Loucy (cell line): Measurements from ENCODE around the gene C7.

Experiments used
- H2AFZ ChIP-seq: fragments of 200-600 bp; sonication (generic); 2 replicates; pipeline ENCODE4 v1.6.0; 2016; ENCODE audit warnings: antibody characterized with exemption, mild to moderate bottlenecking, low read length, moderate library complexity
- H3F3A ChIP-seq: fragments of 200-600 bp; 2 replicates; pipeline ENCODE4 v1.6.0; 2016; ENCODE audit warnings: antibody characterized with exemption, low read depth, mild to moderate bottlenecking
- H3K27me3 ChIP-seq: fragments of 200-600 bp; sonication (generic); 2 replicates; pipeline ENCODE4 v1.6.1; 2014; ENCODE audit warnings: low read length, mild to moderate bottlenecking; ENCODE audit not compliant: insufficient read depth, poor library complexity, severe bottlenecking
- H3K36me3 ChIP-seq: fragments of 200-600 bp; sonication (generic); 2 replicates; pipeline ENCODE4 v1.6.1; 2016; ENCODE audit warnings: low read length; ENCODE audit not compliant: insufficient read depth
- H3K4me1 ChIP-seq: fragments of 200-600 bp; sonication (generic); 2 replicates; pipeline ENCODE4 v1.5.1; 2014; ENCODE audit warnings: low read length, mild to moderate bottlenecking; ENCODE audit not compliant: insufficient read depth, poor library complexity, severe bottlenecking
- H3K4me2 ChIP-seq: fragments of 200-600 bp; sonication (generic); 2 replicates; pipeline ENCODE4 v1.6.0; 2014; ENCODE audit warnings: antibody characterized with exemption, low read length, low read depth, mild to moderate bottlenecking; ENCODE audit not compliant: poor library complexity, severe bottlenecking
- H3K4me3 ChIP-seq: fragments of 200-600 bp; sonication (generic); 2 replicates; pipeline ENCODE4 v1.5.1; 2014; ENCODE audit warnings: low read length, mild to moderate bottlenecking, mixed read lengths; ENCODE audit not compliant: poor library complexity, severe bottlenecking
- H3K79me2 ChIP-seq: fragments of 200-600 bp; sonication (generic); 2 replicates; pipeline ENCODE4 v1.6.1; 2014; ENCODE audit warnings: low read length; ENCODE audit not compliant: insufficient read depth
- H3K9ac ChIP-seq: fragments of 200-600 bp; sonication (generic); 2 replicates; pipeline ENCODE4 v1.6.0; 2014; ENCODE audit warnings: mild to moderate bottlenecking, low read depth, low read length, moderate library complexity; ENCODE audit not compliant: poor library complexity, severe bottlenecking
- H3K9me2 ChIP-seq: fragments of 200-600 bp; sonication (generic); replicated peaks from 2 replicates; pipeline ENCODE4 v1.6.1; 2016; ENCODE audit warnings: low read depth, low read length, mixed read lengths
- H3K9me3 ChIP-seq: fragments of 200-600 bp; sonication (generic); 2 replicates; pipeline ENCODE4 v1.6.1; 2014; ENCODE audit warnings: mild to moderate bottlenecking, antibody characterized with exemption, low read length, low read depth; ENCODE audit not compliant: insufficient read depth
- H4K20me1 ChIP-seq: fragments of 200-600 bp; sonication (generic); 2 replicates; pipeline ENCODE4 v1.6.0; 2014; ENCODE audit warnings: antibody characterized with exemption, low read length, mild to moderate bottlenecking; ENCODE audit not compliant: insufficient read depth, poor library complexity, severe bottlenecking
- EZH2phosphoT487 ChIP-seq: fragments of 200-600 bp; IDR thresholded peaks from 2 replicates; pipeline ENCODE4 v1.6.1; 2018; ENCODE audit warnings: antibody characterized with exemption, mild to moderate bottlenecking, moderate library complexity, borderline replicate concordance
- TF ChIP-seq, protein P1 (sequence below): fragments of 200-600 bp; sonication (generic); conservative IDR thresholded peaks from 2 replicates; pipeline ENCODE4 v1.5.1; 2014; ENCODE audit warnings: mild to moderate bottlenecking, antibody characterized with exemption, low read length

The C7 gene

GRCh38 chr5:40988746-40989510, 79.6 kb downstream of the C7 start:
- H3K79me2 ChIP-seq: no peaks in the 10 kb centered on the region
- H3K4me1 ChIP-seq: no peaks in the 10 kb centered on the region
- H2AFZ ChIP-seq: no peak overlapping the region
- no peaks in the 10 kb centered on the region for H3K27me3 ChIP-seq
- no peaks in the 10 kb centered on the region for H3K36me3 ChIP-seq
- no peak overlapping the region for H3K9ac ChIP-seq
- no peaks in the 10 kb centered on the region for H3F3A ChIP-seq
- no peaks in the 10 kb centered on the region for H3K9me2 ChIP-seq
- no peak overlapping the region for H3K4me3 ChIP-seq
- H3K4me2 ChIP-seq: no peak overlapping the region
- H3K9me3 ChIP-seq: no peaks in the 10 kb centered on the region
- no peaks in the 10 kb centered on the region for H4K20me1 ChIP-seq
- no peak for TF ChIP-seq EZH2phosphoT487
- TF ChIP-seq, protein P1, sequence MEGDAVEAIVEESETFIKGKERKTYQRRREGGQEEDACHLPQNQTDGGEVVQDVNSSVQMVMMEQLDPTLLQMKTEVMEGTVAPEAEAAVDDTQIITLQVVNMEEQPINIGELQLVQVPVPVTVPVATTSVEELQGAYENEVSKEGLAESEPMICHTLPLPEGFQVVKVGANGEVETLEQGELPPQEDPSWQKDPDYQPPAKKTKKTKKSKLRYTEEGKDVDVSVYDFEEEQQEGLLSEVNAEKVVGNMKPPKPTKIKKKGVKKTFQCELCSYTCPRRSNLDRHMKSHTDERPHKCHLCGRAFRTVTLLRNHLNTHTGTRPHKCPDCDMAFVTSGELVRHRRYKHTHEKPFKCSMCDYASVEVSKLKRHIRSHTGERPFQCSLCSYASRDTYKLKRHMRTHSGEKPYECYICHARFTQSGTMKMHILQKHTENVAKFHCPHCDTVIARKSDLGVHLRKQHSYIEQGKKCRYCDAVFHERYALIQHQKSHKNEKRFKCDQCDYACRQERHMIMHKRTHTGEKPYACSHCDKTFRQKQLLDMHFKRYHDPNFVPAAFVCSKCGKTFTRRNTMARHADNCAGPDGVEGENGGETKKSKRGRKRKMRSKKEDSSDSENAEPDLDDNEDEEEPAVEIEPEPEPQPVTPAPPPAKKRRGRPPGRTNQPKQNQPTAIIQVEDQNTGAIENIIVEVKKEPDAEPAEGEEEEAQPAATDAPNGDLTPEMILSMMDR: no peak

- Histone ChIP-seq H3K9me3 (no peaks in the 10 kb centered on the region), H3K79me2 (no peaks in the 10 kb centered on the region), H3K27me3 (no peaks in the 10 kb centered on the region), H3K4me1 (no peaks in the 10 kb centered on the region), H3K4me3 (no peak overlapping the region), H3K36me3 (no peaks in the 10 kb centered on the region), H3F3A (no peaks in the 10 kb centered on the region), H3K4me2 (no peak overlapping the region), H3K9me2 (no peaks in the 10 kb centered on the region), H3K9ac (no peak overlapping the region), H2AFZ (no peak overlapping the region), H4K20me1 (no peaks in the 10 kb centered on the region)
- TF ChIP-seq, protein P1: no peak
- no peak for TF ChIP-seq EZH2phosphoT487
These were observed 82.1 kb downstream of the C7 start for GRCh38 chr5:40991168-40991980.

- H3K36me3 ChIP-seq: no peaks in the 10 kb centered on the region
- H3F3A ChIP-seq: no peaks in the 10 kb centered on the region
- H3K4me3 ChIP-seq: no peak overlapping the region
- TF ChIP-seq, protein P1: no peak
- TF ChIP-seq EZH2phosphoT487: no peak
- H3K79me2 ChIP-seq: no peaks in the 10 kb centered on the region
- H4K20me1 ChIP-seq: no peaks in the 10 kb centered on the region
- H3K27me3 ChIP-seq: no peaks in the 10 kb centered on the region
- H3K9me2 ChIP-seq: no peaks in the 10 kb centered on the region
- no peak overlapping the region for H3K4me2 ChIP-seq
- no peak overlapping the region for H2AFZ ChIP-seq
- H3K4me1 ChIP-seq: no peaks in the 10 kb centered on the region
- no peaks in the 10 kb centered on the region for H3K9me3 ChIP-seq
- H3K9ac ChIP-seq: no peak overlapping the region
These were observed 82.8 kb downstream of the C7 start for GRCh38 chr5:40991981-40992559.
